Ishikawa (cell line): ENCODE data around the gene MOB1A.

Source experiments
- CEBPB ChIP-seq: IDR thresholded peaks from 2 replicates; pipeline ENCODE4 v1.6.1; 2012
- CREB1 ChIP-seq: IDR thresholded peaks from 2 replicates; pipeline ENCODE4 v1.6.1; 2012; ENCODE audit warnings: low read depth
- EGR1 ChIP-seq: IDR thresholded peaks from 2 replicates; pipeline ENCODE4 v1.6.1; 2012
- EP300 ChIP-seq: IDR thresholded peaks from 2 replicates; pipeline ENCODE4 v1.6.1; 2012; ENCODE audit warnings: borderline replicate concordance
- FOXM1 ChIP-seq: IDR thresholded peaks from 2 replicates; pipeline ENCODE4 v1.6.1; 2012; ENCODE audit warnings: low read depth, borderline replicate concordance
- NFIC ChIP-seq: IDR thresholded peaks from 2 replicates; pipeline ENCODE4 v1.6.1; 2012
- RAD21 ChIP-seq: IDR thresholded peaks from 2 replicates; pipeline ENCODE4 v1.6.1; 2012; ENCODE audit warnings: low read depth
- REST ChIP-seq: IDR thresholded peaks from 2 replicates; pipeline ENCODE4 v1.6.1; 2012; ENCODE audit warnings: low read depth, mild to moderate bottlenecking
- TAF1 ChIP-seq: IDR thresholded peaks from 2 replicates; pipeline ENCODE4 v1.6.1; 2012; ENCODE audit warnings: low read depth, mild to moderate bottlenecking
- TCF12 ChIP-seq: IDR thresholded peaks from 2 replicates; pipeline ENCODE4 v1.6.1; 2012; ENCODE audit warnings: low read depth
- TEAD4 ChIP-seq: IDR thresholded peaks from 2 replicates; pipeline ENCODE4 v1.6.1; 2012
- USF1 ChIP-seq: IDR thresholded peaks from 2 replicates; pipeline ENCODE4 v1.6.1; 2012
- YY1 ChIP-seq: IDR thresholded peaks from 2 replicates; pipeline ENCODE4 v1.6.1; 2012; ENCODE audit warnings: low read depth
- ZBTB7A ChIP-seq: IDR thresholded peaks from 2 replicates; pipeline ENCODE4 v1.6.1; 2012; ENCODE audit warnings: low read depth
- TF ChIP-seq, protein P1 (sequence below): IDR thresholded peaks from 2 replicates; pipeline ENCODE4 v1.6.1; 2012

Gene MOB1A

GRCh38 chr2:74222300-74222650 lies 43.6 kb upstream of the MOB1A start:
- TF ChIP-seq EGR1 (no peak), NFIC (no peak), RAD21 (no peak), TCF12 (no peak), TAF1 (no peak), FOXM1 (no peak), EP300 (no peak), ZBTB7A (no peak), USF1 (no peak), REST (no peak), YY1 (no peak), CREB1 (no peak)
- TF ChIP-seq, protein P1, sequence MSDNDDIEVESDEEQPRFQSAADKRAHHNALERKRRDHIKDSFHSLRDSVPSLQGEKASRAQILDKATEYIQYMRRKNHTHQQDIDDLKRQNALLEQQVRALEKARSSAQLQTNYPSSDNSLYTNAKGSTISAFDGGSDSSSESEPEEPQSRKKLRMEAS, result no peak

- no peak for TF ChIP-seq TEAD4
- no peak for TF ChIP-seq TAF1
- no peak for TF ChIP-seq EP300
- TF ChIP-seq NFIC, result no peak
- TF ChIP-seq, protein P1, result no peak
- no peak for TF ChIP-seq TCF12
- TF ChIP-seq EGR1, result no peak
- TF ChIP-seq CREB1, result no peak
- no peak for TF ChIP-seq RAD21
- no peak for TF ChIP-seq USF1
- TF ChIP-seq ZBTB7A, result no peak
These were observed 43.1 kb upstream of the MOB1A start for GRCh38 chr2:74221604-74222299.

GRCh38 chr2:74221091-74221490 lies 42.4 kb upstream of the MOB1A start:
- TF ChIP-seq TCF12 (no peak), RAD21 (no peak), YY1 (no peak), CEBPB (no peak), TEAD4 (no peak)

DNA sequence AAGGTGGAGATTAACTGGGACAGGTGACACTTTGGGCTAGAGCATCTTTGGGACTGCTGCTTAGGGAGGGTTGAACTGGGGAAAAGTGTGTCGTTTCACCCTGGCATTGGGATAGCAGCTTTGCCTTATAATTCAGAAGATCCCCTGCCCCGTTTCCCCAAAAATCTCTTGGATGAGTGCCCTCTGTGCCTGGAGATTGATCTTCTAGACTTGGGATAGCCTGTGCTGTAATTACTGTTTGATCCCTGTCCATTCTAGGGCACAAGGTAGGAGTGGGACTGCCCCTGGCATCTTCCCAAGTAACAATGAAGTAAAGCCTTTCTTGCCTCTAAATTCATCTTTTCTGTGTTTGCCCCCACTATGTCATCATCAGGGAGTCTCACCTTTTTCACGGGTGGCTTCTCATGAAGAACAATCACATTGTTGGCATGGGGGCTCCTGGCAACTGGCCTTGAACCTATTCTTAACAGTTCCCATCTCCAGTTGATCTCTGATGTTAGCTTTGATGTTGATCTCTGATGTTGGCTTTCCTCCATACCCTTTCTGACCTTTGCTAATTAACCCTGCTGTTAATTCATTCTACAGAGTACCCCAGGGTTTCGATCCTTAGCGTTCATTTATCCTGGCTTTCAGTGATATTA lies 41.3 kb upstream of the MOB1A start:
- TF ChIP-seq TEAD4 (no peak), NFIC (peak; percentile 25; the same call in 1 of the 2 replicates), USF1 (no peak), REST (no peak), TCF12 (no peak)

DNA sequence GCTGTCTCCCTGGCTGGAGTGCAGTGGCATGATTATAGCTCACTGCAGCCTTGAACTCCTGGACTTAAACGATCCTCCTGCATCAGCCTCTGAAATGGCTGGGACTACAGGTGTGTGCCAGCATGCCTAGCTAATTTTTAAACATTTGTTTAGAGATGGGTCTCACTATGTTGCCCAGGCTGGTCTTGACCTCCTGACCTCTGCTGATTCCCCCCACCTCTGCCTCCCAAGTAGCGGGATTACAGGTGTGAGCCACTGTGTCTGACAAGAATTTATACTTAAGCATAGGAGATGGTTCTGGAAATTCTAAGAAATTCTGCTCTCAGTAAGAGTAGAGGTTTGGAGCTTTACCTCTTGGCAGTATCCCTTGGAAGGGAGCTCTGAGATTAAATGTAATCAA lies 38.0 kb upstream of the MOB1A start:
- TF ChIP-seq, protein P1, result no peak
- TF ChIP-seq YY1, result no peak
- no peak for TF ChIP-seq EGR1
- TF ChIP-seq ZBTB7A, result no peak
- no peak for TF ChIP-seq USF1
- no peak for TF ChIP-seq EP300
- TF ChIP-seq NFIC, result no peak
- no peak for TF ChIP-seq TAF1
- no peak for TF ChIP-seq CREB1
- TF ChIP-seq TCF12, result no peak
- TF ChIP-seq CEBPB, result no peak
- no peak for TF ChIP-seq TEAD4
- no peak for TF ChIP-seq RAD21
- no peak for TF ChIP-seq FOXM1
- TF ChIP-seq REST, result no peak
